B cell (primary cell): ENCODE data around the gene ZMIZ1.

Source experiments
- CTCF ChIP-seq: fragments of 200-600 bp; IDR thresholded peaks from one replicate; pipeline ENCODE4 v1.8.0; 2022; ENCODE audit warnings: antibody characterized with exemption, mild to moderate bottlenecking
- EZH2 ChIP-seq: IDR thresholded peaks from 2 replicates; pipeline ENCODE4 v1.6.1; 2012; ENCODE audit warnings: borderline replicate concordance, low read depth, mild to moderate bottlenecking, moderate library complexity, low read length; ENCODE audit not compliant: insufficient read depth, poor library complexity, severe bottlenecking

GRCh38 chr10:79238606-79239005, 169.8 kb downstream of the ZMIZ1 start:
- no peak for TF ChIP-seq CTCF
- no peak for TF ChIP-seq EZH2
